ENCODE results near the gene ACTRT3. TPM values are rescaled to one million over a fixed set of nuclear protein-coding genes. Genes with fewer than 3 reads are reported as not detected.

The ACTRT3 gene
- total and polyA plus RNA-seq, 2 of the 13 experiments (the other 11 are each of a cell fraction or from before 2014, with no cell fraction given): 0.42 to 0.97 TPM

DNA sequence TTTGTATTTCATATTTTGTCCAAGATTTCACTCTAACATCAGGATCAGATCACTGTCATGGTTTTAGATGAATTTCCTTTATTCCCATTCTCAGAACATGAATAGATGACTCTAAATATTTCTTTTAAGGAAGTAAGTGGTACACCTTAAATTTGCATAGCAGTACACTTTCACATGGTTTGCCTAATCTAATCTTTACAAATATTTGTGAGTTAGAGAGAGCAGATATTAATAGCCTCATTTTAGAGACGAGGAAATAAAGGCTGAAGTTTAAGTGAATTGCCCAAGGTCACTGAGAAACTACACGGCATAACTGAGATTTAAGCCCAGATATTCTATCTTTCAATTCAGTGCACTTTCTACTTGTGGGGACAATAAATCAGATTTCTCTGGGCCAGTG is 18.7 kb downstream of the ACTRT3 start:
- ChIA-PET POLR2A (no interaction called here), CTCF (ENCODE audit: low intra/inter-chr PET ratio, low total read pairs) (no interaction called here)
- TF ChIP-seq MXI1 (IDR thresholded peaks at IDR 0.05; ENCODE audit: borderline replicate concordance, low read depth, low read length): no peak
- no peak for TF ChIP-seq ZMAT5 (CRISPR knock-in tag; IDR thresholded peaks at IDR 0.05; ENCODE audit: borderline replicate concordance, low read depth)
- TF ChIP-seq TBL1XR1 (IDR thresholded peaks at IDR 0.05; ENCODE audit: borderline replicate concordance, low read length, partially characterized antibody): no peak
- TF ChIP-seq, protein P1, sequence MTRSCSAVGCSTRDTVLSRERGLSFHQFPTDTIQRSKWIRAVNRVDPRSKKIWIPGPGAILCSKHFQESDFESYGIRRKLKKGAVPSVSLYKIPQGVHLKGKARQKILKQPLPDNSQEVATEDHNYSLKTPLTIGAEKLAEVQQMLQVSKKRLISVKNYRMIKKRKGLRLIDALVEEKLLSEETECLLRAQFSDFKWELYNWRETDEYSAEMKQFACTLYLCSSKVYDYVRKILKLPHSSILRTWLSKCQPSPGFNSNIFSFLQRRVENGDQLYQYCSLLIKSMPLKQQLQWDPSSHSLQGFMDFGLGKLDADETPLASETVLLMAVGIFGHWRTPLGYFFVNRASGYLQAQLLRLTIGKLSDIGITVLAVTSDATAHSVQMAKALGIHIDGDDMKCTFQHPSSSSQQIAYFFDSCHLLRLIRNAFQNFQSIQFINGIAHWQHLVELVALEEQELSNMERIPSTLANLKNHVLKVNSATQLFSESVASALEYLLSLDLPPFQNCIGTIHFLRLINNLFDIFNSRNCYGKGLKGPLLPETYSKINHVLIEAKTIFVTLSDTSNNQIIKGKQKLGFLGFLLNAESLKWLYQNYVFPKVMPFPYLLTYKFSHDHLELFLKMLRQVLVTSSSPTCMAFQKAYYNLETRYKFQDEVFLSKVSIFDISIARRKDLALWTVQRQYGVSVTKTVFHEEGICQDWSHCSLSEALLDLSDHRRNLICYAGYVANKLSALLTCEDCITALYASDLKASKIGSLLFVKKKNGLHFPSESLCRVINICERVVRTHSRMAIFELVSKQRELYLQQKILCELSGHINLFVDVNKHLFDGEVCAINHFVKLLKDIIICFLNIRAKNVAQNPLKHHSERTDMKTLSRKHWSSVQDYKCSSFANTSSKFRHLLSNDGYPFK (CRISPR knock-in tag; IDR thresholded peaks at IDR 0.05; ENCODE audit: borderline replicate concordance): no peak
- TF ChIP-seq ZNF616 (CRISPR knock-in tag; IDR thresholded peaks at IDR 0.05; ENCODE audit: low read depth): no peak
- TF ChIP-seq, protein P2, sequence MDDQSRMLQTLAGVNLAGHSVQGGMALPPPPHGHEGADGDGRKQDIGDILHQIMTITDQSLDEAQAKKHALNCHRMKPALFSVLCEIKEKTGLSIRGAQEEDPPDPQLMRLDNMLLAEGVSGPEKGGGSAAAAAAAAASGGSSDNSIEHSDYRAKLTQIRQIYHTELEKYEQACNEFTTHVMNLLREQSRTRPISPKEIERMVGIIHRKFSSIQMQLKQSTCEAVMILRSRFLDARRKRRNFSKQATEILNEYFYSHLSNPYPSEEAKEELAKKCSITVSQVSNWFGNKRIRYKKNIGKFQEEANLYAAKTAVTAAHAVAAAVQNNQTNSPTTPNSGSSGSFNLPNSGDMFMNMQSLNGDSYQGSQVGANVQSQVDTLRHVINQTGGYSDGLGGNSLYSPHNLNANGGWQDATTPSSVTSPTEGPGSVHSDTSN (CRISPR knock-in tag; IDR thresholded peaks at IDR 0.05; ENCODE audit: borderline replicate concordance): no peak
- TF ChIP-seq MED8 (CRISPR knock-in tag; IDR thresholded peaks at IDR 0.05; ENCODE audit: insufficient replicate concordance): no peak
- no peak for TF ChIP-seq ZBTB1 (CRISPR knock-in tag; IDR thresholded peaks at IDR 0.05; ENCODE audit: borderline replicate concordance)
- no peak overlapping the region for H3K4me3 ChIP-seq (replicated peaks in 1 of 3; ENCODE audit: insufficient read depth in 1 of 3, low read depth in 2 of 3, low read length in 3 of 3)
- ATAC-seq: no peak
- H3K27me3 ChIP-seq (ENCODE audit: control insufficient read depth in 1 of 2, insufficient read depth in 2 of 2, low read length in 2 of 2): peaks cover 0 to 5% of the 10 kb centered on the region in 2 experiments; a peak in 2 of 5 replicates
- in situ Hi-C loops (cut with HindIII; ENCODE audit: extremely low pct_ligation_motif_present, low pct_unique_long_range_greater_than_20kb) (no loop called here), intact Hi-C loops (cut with micrococcal nuclease; ENCODE audit: unreplicated experiment) (no loop called here)
- no peaks in the 10 kb centered on the region for H3K36me3 ChIP-seq (replicated peaks in 1 of 2; ENCODE audit: control insufficient read depth in 1 of 2, insufficient read depth in 2 of 2, low read length in 2 of 2)
- H3K9ac ChIP-seq (ENCODE audit: insufficient read depth, low read depth, low read length): no peak overlapping the region
- H3K27ac ChIP-seq (ENCODE audit: extremely low read length, insufficient read depth, low read length): no peak overlapping the region
- no peaks in the 10 kb centered on the region for H4K20me1 ChIP-seq (ENCODE audit: insufficient read depth, low read length)
- H3K9me3 ChIP-seq (ENCODE audit: low read length): no peaks in the 10 kb centered on the region
- no TSS peak for BruUV-seq (replicated peaks)
- no peaks in the 10 kb centered on the region for H3K79me2 ChIP-seq (ENCODE audit: insufficient read depth, low read length)
- H3K4me2 ChIP-seq (ENCODE audit: low read depth, low read length): no peak overlapping the region
- H2AFZ ChIP-seq (ENCODE audit: low read length): no peak overlapping the region
- WGBS (ENCODE audit: low lambda C conversion rate): 0% methylated on average over 2 of the region's 2 CpGs
- DNase-seq (ENCODE audit: low spot score): no peak
- peaks cover 23% of the 10 kb centered on the region for H3K4me1 ChIP-seq (ENCODE audit: insufficient read depth, low read length)
- no peak for FAIRE-seq
